Esophagus muscularis mucosa (tissue), 2 donors: ENCODE data around the gene XYLT1.

Source experiments
- EP300 ChIP-seq: sonication (generic); formaldehyde crosslinking; IDR thresholded peaks from one replicate; pipeline ENCODE4 v1.6.1; 2017; ENCODE audit warnings: antibody characterized with exemption
- POLR2A ChIP-seq: fragments of 450-650 bp; IDR thresholded peaks from one replicate; pipeline ENCODE4 v1.6.1; 2017; ENCODE audit warnings: antibody characterized with exemption, moderate library complexity, mild to moderate bottlenecking, low read depth

GRCh38 chr16:17219991-17220390 is 250.8 kb downstream of the XYLT1 start:
- no peak for TF ChIP-seq POLR2A
- TF ChIP-seq EP300, result no peak
